ENCODE measurements around the gene TBCD.
"Not testable (repeated sequence)": the region's sequence is repeated elsewhere in the genome, so short reads cannot be mapped to it uniquely, and the experiment has no call there.

Gene TBCD

DNA sequence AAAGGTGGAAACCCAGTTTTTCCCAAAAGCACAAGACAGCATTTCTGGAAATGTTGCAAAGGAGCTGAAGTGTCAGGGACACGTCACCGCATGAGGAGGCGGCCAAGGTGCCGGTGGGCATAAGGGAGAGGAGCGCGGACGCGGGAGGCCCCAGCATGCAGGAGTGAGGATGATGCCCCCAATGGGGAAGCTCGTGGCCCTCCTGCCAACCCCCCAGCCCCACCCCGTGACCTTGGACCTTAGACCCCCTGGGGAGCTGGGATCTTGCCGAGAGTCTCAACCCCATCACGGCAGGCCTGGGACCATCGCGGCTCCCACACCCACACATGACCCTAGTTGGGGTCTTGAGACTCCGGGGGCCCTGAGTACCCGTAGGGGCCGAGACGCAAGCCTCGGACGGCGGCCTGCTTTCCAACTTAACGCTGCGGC is 208.1 kb downstream of the TBCD start:
- Mint-ChIP-seq H3K4me1 (no peaks in the 10 kb centered on the region), H3K27me3 (no peaks in the 10 kb centered on the region), H3K27ac (ENCODE audit: low read depth) (no peak overlapping the region), H3K4me3 (no peak overlapping the region), H3K36me3 (ENCODE audit: insufficient read depth) (peaks cover 6% of the 10 kb centered on the region), H3K9me3 (no peaks in the 10 kb centered on the region)
- no peak for DNase-seq (ENCODE audit: low spot score in 2 of 2)
- no peak for ATAC-seq (replicated peaks; ENCODE audit: extremely low read depth, poor library complexity, severe bottlenecking)

GRCh38 chr17:82960419-82961271 is 208.8 kb downstream of the TBCD start:
- no peak for DNase-seq (ENCODE audit: low spot score in 2 of 2)
- ATAC-seq (replicated peaks; ENCODE audit: extremely low read depth, poor library complexity, severe bottlenecking), result no peak
- Mint-ChIP-seq H3K9me3 (no peaks in the 10 kb centered on the region), H3K27ac (ENCODE audit: low read depth) (no peak overlapping the region), H3K4me1 (no peaks in the 10 kb centered on the region), H3K36me3 (ENCODE audit: insufficient read depth) (peaks cover 6% of the 10 kb centered on the region), H3K4me3 (no peak overlapping the region), H3K27me3 (no peaks in the 10 kb centered on the region)

GRCh38 chr17:82961366-82962162 is 209.7 kb downstream of the TBCD start:
- Mint-ChIP-seq H3K27ac (ENCODE audit: low read depth) (no peak overlapping the region), H3K4me1 (no peaks in the 10 kb centered on the region), H3K9me3 (no peaks in the 10 kb centered on the region), H3K36me3 (ENCODE audit: insufficient read depth) (peaks cover 6% of the 10 kb centered on the region), H3K27me3 (no peaks in the 10 kb centered on the region), H3K4me3 (no peak overlapping the region)
- DNase-seq (ENCODE audit: low spot score in 2 of 2) (no peak), ATAC-seq (replicated peaks; ENCODE audit: extremely low read depth, poor library complexity, severe bottlenecking) (no peak)

GRCh38 chr17:82962163-82962720 is 210.4 kb downstream of the TBCD start:
- H3K27ac Mint-ChIP-seq (ENCODE audit: low read depth), result no peak overlapping the region
- ATAC-seq (replicated peaks; ENCODE audit: extremely low read depth, poor library complexity, severe bottlenecking), result no peak
- H3K27me3 Mint-ChIP-seq, result no peaks in the 10 kb centered on the region
- no peak for DNase-seq (ENCODE audit: low spot score in 2 of 2)
- H3K4me3 Mint-ChIP-seq, result no peak overlapping the region
- H3K36me3 Mint-ChIP-seq (ENCODE audit: insufficient read depth), result peaks cover 4% of the 10 kb centered on the region
- H3K4me1 Mint-ChIP-seq, result no peaks in the 10 kb centered on the region
- H3K9me3 Mint-ChIP-seq, result no peaks in the 10 kb centered on the region

DNA sequence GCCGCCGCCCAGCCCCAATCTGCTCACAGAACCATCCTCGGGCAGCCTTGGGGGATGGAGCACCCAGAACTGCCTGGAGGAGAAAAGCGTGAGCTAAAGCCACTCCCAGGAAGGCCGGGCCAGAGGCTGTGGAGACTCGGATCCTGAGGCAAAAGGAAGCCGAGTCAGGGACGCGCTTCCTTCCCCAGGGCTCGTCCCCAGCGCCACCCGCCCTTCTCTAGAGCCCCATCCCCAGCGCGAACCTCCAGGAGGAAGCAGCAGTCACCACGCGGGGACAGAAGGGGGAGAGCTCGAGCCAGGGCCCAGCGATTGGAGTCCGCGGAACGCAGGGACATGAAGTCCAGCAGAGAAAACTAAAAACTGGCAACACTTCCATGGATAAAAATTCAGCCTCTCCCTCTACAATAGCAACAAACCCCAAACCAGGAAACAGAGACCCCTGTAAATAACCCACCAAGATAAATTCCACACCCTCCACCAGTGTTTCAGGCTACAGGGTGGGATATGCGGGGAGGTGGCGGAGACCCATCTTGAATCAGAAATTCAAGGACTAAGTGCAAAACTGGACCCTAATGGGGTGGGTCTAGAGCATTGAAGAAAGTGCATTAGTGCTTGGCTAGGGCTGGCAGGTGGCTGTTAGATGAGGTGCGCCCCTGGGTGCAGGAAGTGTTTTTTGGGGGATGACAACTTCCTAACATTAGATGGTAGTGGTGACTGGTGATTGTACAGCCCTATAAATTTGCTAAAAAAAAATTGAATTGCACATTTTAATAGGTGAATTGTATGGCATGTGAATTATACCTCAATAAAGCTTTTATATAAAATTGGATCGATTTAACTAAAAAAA is 211.5 kb downstream of the TBCD start:
- Mint-ChIP-seq H3K27me3 (no peaks in the 10 kb centered on the region), H3K9me3 (no peaks in the 10 kb centered on the region), H3K4me3 (no peak overlapping the region), H3K27ac (ENCODE audit: low read depth) (no peak overlapping the region), H3K4me1 (no peaks in the 10 kb centered on the region), H3K36me3 (ENCODE audit: insufficient read depth) (peaks cover 3% of the 10 kb centered on the region)
- ATAC-seq (replicated peaks; ENCODE audit: extremely low read depth, poor library complexity, severe bottlenecking) (no peak), DNase-seq (ENCODE audit: low spot score in 2 of 2) (no peak)

DNA sequence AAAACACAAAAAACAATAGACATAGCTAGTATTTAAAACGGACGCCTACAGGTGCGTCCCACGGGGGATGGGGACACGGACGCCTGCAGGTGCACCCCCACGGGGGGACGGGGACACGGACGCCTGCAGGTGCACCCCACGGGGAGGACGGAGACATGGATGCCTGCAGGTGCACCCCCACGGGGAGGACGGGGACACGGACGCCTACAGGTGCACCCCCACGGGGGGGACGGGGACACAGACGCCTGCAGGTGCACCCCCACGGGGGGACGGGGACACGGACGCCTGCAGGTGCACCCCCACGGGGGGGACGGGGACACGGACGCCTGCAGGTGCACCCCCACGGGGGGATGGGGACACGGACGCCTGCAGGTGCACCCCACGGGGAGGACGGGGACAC is 212.6 kb downstream of the TBCD start:
- H3K9me3 Mint-ChIP-seq; H3K36me3 Mint-ChIP-seq (ENCODE audit: insufficient read depth); ATAC-seq (replicated peaks; ENCODE audit: extremely low read depth, poor library complexity, severe bottlenecking); H3K27me3 Mint-ChIP-seq; DNase-seq (ENCODE audit: low spot score in 2 of 2); H3K27ac Mint-ChIP-seq (ENCODE audit: low read depth); H3K4me3 Mint-ChIP-seq; H3K4me1 Mint-ChIP-seq: not testable (repeated sequence)

DNA sequence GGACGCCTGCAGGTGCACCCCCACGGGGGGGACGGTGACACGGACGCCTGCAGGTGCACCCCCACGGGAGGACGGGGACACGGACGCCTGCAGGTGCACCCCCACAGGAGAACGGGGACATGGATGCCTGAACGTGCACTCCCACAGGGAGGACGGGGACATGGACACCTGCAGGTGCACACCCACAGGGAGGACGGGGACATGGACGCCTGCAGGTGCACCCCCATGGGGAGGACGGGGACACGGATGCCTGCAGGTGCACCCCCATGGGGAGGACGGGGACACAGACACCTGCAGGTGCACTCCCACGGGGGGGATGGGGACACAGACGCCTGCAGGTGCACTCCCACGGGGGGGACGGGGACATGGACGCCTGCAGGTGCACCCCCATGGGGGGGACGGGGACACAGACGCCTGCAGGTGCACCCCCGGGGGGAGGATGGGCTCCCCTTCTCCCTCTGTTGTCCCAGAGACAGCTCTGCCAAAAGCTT is 213.0 kb downstream of the TBCD start:
- ATAC-seq (replicated peaks; ENCODE audit: extremely low read depth, poor library complexity, severe bottlenecking) (no peak), DNase-seq (ENCODE audit: low spot score in 2 of 2) (no peak)
- H3K4me1 Mint-ChIP-seq, result no peaks in the 10 kb centered on the region
- no peaks in the 10 kb centered on the region for H3K9me3 Mint-ChIP-seq
- H3K4me3 Mint-ChIP-seq, result no peak overlapping the region
- H3K36me3 Mint-ChIP-seq (ENCODE audit: insufficient read depth), result peaks cover 5% of the 10 kb centered on the region
- H3K27ac Mint-ChIP-seq (ENCODE audit: low read depth), result no peak overlapping the region
- no peaks in the 10 kb centered on the region for H3K27me3 Mint-ChIP-seq

- Mint-ChIP-seq H3K36me3 (ENCODE audit: insufficient read depth) (peaks cover 5% of the 10 kb centered on the region), H3K27ac (ENCODE audit: low read depth) (no peak overlapping the region), H3K4me1 (no peaks in the 10 kb centered on the region), H3K4me3 (no peak overlapping the region), H3K9me3 (no peaks in the 10 kb centered on the region), H3K27me3 (no peaks in the 10 kb centered on the region)
- DNase-seq (ENCODE audit: low spot score in 2 of 2) (no peak), ATAC-seq (replicated peaks; ENCODE audit: extremely low read depth, poor library complexity, severe bottlenecking) (no peak)
These were observed 213.5 kb downstream of the TBCD start for GRCh38 chr17:82965371-82965770.

- DNase-seq (ENCODE audit: low spot score in 2 of 2) (no peak), ATAC-seq (replicated peaks; ENCODE audit: extremely low read depth, poor library complexity, severe bottlenecking) (no peak)
- H3K36me3 Mint-ChIP-seq (ENCODE audit: insufficient read depth), result peaks cover 3% of the 10 kb centered on the region
- H3K27me3 Mint-ChIP-seq, result no peaks in the 10 kb centered on the region
- no peaks in the 10 kb centered on the region for H3K9me3 Mint-ChIP-seq
- H3K27ac Mint-ChIP-seq (ENCODE audit: low read depth), result no peak overlapping the region
- H3K4me3 Mint-ChIP-seq, result no peak overlapping the region
- no peaks in the 10 kb centered on the region for H3K4me1 Mint-ChIP-seq
These were observed 214.6 kb downstream of the TBCD start for GRCh38 chr17:82966415-82966814.

- no peaks in the 10 kb centered on the region for H3K9me3 Mint-ChIP-seq
- ATAC-seq (replicated peaks; ENCODE audit: extremely low read depth, poor library complexity, severe bottlenecking), result no peak
- H3K36me3 Mint-ChIP-seq (ENCODE audit: insufficient read depth), result peaks cover 3% of the 10 kb centered on the region
- no peak for DNase-seq (ENCODE audit: low spot score in 2 of 2)
- no peak overlapping the region for H3K4me3 Mint-ChIP-seq
- H3K4me1 Mint-ChIP-seq, result no peaks in the 10 kb centered on the region
- H3K27ac Mint-ChIP-seq (ENCODE audit: low read depth), result no peak overlapping the region
- H3K27me3 Mint-ChIP-seq, result no peaks in the 10 kb centered on the region
These were observed 215.6 kb downstream of the TBCD start for GRCh38 chr17:82967268-82968032.

DNA sequence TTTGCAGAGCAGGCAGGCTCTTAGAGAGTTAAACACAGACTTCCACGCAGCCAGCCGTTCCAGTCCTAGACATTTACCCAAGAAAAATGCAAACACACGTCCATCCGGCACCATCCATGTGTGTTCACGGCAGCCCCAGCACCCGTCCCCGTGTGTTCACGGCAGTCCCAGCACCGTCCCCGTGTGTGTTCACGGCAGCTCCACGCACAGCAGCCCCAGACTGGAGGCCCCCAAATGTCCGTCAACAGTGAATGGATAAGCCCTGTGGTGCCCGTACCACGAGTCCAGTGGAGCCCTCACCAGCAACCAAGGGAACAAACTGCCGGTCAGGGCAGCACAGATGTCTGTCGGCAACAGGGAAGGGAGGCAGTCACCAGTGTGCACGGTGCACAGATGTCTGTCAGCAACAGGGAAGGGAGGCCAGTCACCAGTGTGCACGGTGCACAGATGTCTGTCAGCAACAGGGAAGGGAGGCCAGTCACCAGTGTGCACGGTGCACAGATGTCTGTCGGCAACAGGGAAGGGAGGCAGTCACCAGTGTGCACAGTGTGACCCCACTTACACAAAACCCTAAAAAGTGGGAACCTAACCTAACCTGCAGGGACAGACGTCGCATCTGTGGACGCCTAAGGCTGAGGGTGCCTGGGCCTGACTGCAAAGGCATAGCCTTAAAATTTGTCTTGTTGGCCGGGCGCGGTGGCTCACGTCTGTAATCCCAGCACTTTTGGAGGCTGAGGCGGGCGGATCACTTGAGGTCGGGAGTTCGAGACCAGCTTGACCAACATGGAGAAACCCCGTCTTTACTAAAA is 216.4 kb downstream of the TBCD start:
- H3K4me3 Mint-ChIP-seq; H3K4me1 Mint-ChIP-seq; H3K9me3 Mint-ChIP-seq; H3K36me3 Mint-ChIP-seq (ENCODE audit: insufficient read depth); H3K27me3 Mint-ChIP-seq; ATAC-seq (replicated peaks; ENCODE audit: extremely low read depth, poor library complexity, severe bottlenecking); H3K27ac Mint-ChIP-seq (ENCODE audit: low read depth); DNase-seq (ENCODE audit: low spot score in 2 of 2): not testable (repeated sequence)

Measured in central memory CD8-positive, alpha-beta T cell (primary cell).